GM19351 (cell line): ENCODE data around the gene HAPLN3.

Experiments
- ATAC-seq: cut with Tn5 transposase; IDR thresholded peaks from one replicate; pipeline ENCODE4 v1.9.1; 2021; ENCODE audit warnings: mild to moderate bottlenecking, moderate library complexity; ENCODE audit not compliant: unreplicated experiment

Gene HAPLN3

GRCh38 chr15:88865498-88866099, 29.7 kb downstream of the HAPLN3 start:
- ATAC-seq = no peak

- ATAC-seq = no peak
Observed at GRCh38 chr15:88864861-88865497, 30.4 kb downstream of the HAPLN3 start.

- no peak for ATAC-seq
Observed at GRCh38 chr15:88863412-88863811, 31.9 kb downstream of the HAPLN3 start.

- no peak for ATAC-seq
Observed at GRCh38 chr15:88860212-88860611, 35.1 kb downstream of the HAPLN3 start.

- no peak for ATAC-seq
Observed at GRCh38 chr15:88859550-88859949, 35.8 kb downstream of the HAPLN3 start.

- ATAC-seq = no peak
Observed at GRCh38 chr15:88858934-88859333, 36.4 kb downstream of the HAPLN3 start.

- no peak for ATAC-seq
Observed at GRCh38 chr15:88852476-88852875, 42.9 kb downstream of the HAPLN3 start.

GRCh38 chr15:88849376-88850072, 45.8 kb downstream of the HAPLN3 start:
- no peak for ATAC-seq

- ATAC-seq = no peak
Observed at GRCh38 chr15:88848203-88848602, 47.1 kb downstream of the HAPLN3 start.

GRCh38 chr15:88847144-88847543, 48.2 kb downstream of the HAPLN3 start:
- ATAC-seq = no peak

- ATAC-seq = no peak
Observed at GRCh38 chr15:88845616-88846015, 49.7 kb downstream of the HAPLN3 start.

GRCh38 chr15:88844749-88845386, 50.5 kb downstream of the HAPLN3 start:
- ATAC-seq = no peak

GRCh38 chr15:88843334-88843733, 52.0 kb downstream of the HAPLN3 start:
- ATAC-seq = no peak

GRCh38 chr15:88842156-88842555, 53.2 kb downstream of the HAPLN3 start:
- no peak for ATAC-seq

GRCh38 chr15:88841236-88841635, 54.1 kb downstream of the HAPLN3 start:
- ATAC-seq = no peak

GRCh38 chr15:88839961-88840360, 55.4 kb downstream of the HAPLN3 start:
- ATAC-seq = no peak

GRCh38 chr15:88839146-88839545, 56.2 kb downstream of the HAPLN3 start:
- no peak for ATAC-seq

GRCh38 chr15:88838667-88839066, 56.7 kb downstream of the HAPLN3 start:
- ATAC-seq = no peak

GRCh38 chr15:88835646-88836045, 59.7 kb downstream of the HAPLN3 start:
- no peak for ATAC-seq

GRCh38 chr15:88835119-88835518, 60.2 kb downstream of the HAPLN3 start:
- no peak for ATAC-seq

GRCh38 chr15:88834211-88834812, 61.0 kb downstream of the HAPLN3 start:
- ATAC-seq = no peak
